ENCODE results near the gene TMEM30A. TPM values are rescaled to one million over a fixed set of nuclear protein-coding genes. Genes with fewer than 3 reads are reported as not detected.

The TMEM30A gene
- total RNA-seq, 2 experiments from 2014 or later, result 18.2 to 32.1 TPM

- H3K4me1 ChIP-seq (ENCODE audit: insufficient read depth, low read length, poor library complexity, severe bottlenecking), result peaks cover 19% of the 10 kb centered on the region
- no peaks in the 10 kb centered on the region for H3K9me2 ChIP-seq (ENCODE audit: insufficient read depth, low read length)
- BruUV-seq (replicated peaks), result no TSS peak
- H3K27ac ChIP-seq (ENCODE audit: low read depth, low read length, poor library complexity, severe bottlenecking), result peak overlapping the region; percentile 25
- no peaks in the 10 kb centered on the region for H4K20me1 ChIP-seq (ENCODE audit: insufficient read depth, low read length)
- H3K79me2 ChIP-seq (ENCODE audit: insufficient read depth, low read depth, low read length), result peaks cover 78% of the 10 kb centered on the region
- no peak overlapping the region for H2AFZ ChIP-seq (ENCODE audit: low read length)
- H3K36me3 ChIP-seq (ENCODE audit: insufficient read depth, low read length), result peaks cover 57% of the 10 kb centered on the region
- ChIA-PET POLR2A (interaction anchor here (2.4 to 5.5 kb wide), 2 partner anchors 10 to 11 kb away, joined by 9 to 36 read pairs; partner anchors contain the start of gene TMEM30A), CTCF (ENCODE audit: unreplicated experiment) (interaction anchor here (0.5 kb wide), 1 partner anchor 10 kb away, joined by 3 read pairs; no protein-coding TSS in a partner anchor)
- TF ChIP-seq EZH2phosphoT487 (IDR thresholded peaks at IDR 0.05; ENCODE audit: borderline replicate concordance, low read depth, low read length) (no peak), CTCF (conservative IDR thresholded peaks at IDR 0.05; ENCODE audit: low read length) (no peak)
- H3K9me3 ChIP-seq (ENCODE audit: low read length), result peaks cover 13% of the 10 kb centered on the region; the same call in 1 of the 2 replicates
- intact Hi-C loops (cut with micrococcal nuclease; ENCODE audit: unreplicated experiment), result no loop called here
- DNase-seq (ENCODE audit: low spot score), result peak; percentile 22
- peak overlapping the region; percentile 5; the same call in 1 of the 2 replicates for H3K4me2 ChIP-seq (ENCODE audit: low read length)
- H3K4me3 ChIP-seq (ENCODE audit: low read depth, low read length, poor library complexity, severe bottlenecking), result no peak overlapping the region
These were observed 11.6 kb downstream of the TMEM30A start for GRCh38 chr6:75273009-75273408.

- H3K4me2 ChIP-seq (ENCODE audit: low read length), result no peak overlapping the region
- H4K20me1 ChIP-seq (ENCODE audit: insufficient read depth, low read length), result 0 out of 2 replicates have a peak, but pooled peaks cover 6% of the 10 kb centered on the region
- H3K4me1 ChIP-seq (ENCODE audit: insufficient read depth, low read length, poor library complexity, severe bottlenecking), result peaks cover 19% of the 10 kb centered on the region
- ChIA-PET POLR2A (interaction anchor here (0.5 to 5.5 kb wide), 5 partner anchors 9 to 32 kb away, joined by 3 to 36 read pairs (median 5); partner anchors contain the start of genes COX7A2 and TMEM30A), CTCF (ENCODE audit: unreplicated experiment) (interaction anchor here (1.0 kb wide), 1 partner anchor 11 kb away, joined by 3 read pairs; no protein-coding TSS in a partner anchor)
- TF ChIP-seq EZH2phosphoT487 (IDR thresholded peaks at IDR 0.05; ENCODE audit: borderline replicate concordance, low read depth, low read length) (no peak), CTCF (conservative IDR thresholded peaks at IDR 0.05; ENCODE audit: low read length) (no peak)
- BruUV-seq (replicated peaks), result no TSS peak
- DNase-seq (ENCODE audit: low spot score), result no peak
- no peak overlapping the region for H2AFZ ChIP-seq (ENCODE audit: low read length)
- H3K9me3 ChIP-seq (ENCODE audit: low read length), result peaks cover 13% of the 10 kb centered on the region; the same call in 1 of the 2 replicates
- intact Hi-C loops (cut with micrococcal nuclease; ENCODE audit: unreplicated experiment), result no loop called here
- peaks cover 57% of the 10 kb centered on the region for H3K36me3 ChIP-seq (ENCODE audit: insufficient read depth, low read length)
- H3K9me2 ChIP-seq (ENCODE audit: insufficient read depth, low read length), result no peaks in the 10 kb centered on the region
- H3K4me3 ChIP-seq (ENCODE audit: low read depth, low read length, poor library complexity, severe bottlenecking), result no peak overlapping the region
- H3K79me2 ChIP-seq (ENCODE audit: insufficient read depth, low read depth, low read length), result peaks cover 73% of the 10 kb centered on the region
- peak overlapping the region; percentile 25 for H3K27ac ChIP-seq (ENCODE audit: low read depth, low read length, poor library complexity, severe bottlenecking)
These were observed 12.3 kb downstream of the TMEM30A start for GRCh38 chr6:75272145-75272840.

GRCh38 chr6:75268988-75269354 is 15.6 kb downstream of the TMEM30A start:
- TF ChIP-seq CTCF (conservative IDR thresholded peaks at IDR 0.05; ENCODE audit: low read length) (no peak), EZH2phosphoT487 (IDR thresholded peaks at IDR 0.05; ENCODE audit: borderline replicate concordance, low read depth, low read length) (no peak)

More at GRCh38 chr6:75268988-75269354, 15.6 kb downstream of the TMEM30A start:
- Histone ChIP-seq H3K9me3 (ENCODE audit: low read length) (peaks cover 13% of the 10 kb centered on the region; the same call in 1 of the 2 replicates), H2AFZ (ENCODE audit: low read length) (no peak overlapping the region), H4K20me1 (ENCODE audit: insufficient read depth, low read length) (0 out of 2 replicates have a peak, but pooled peaks cover 14% of the 10 kb centered on the region), H3K4me2 (ENCODE audit: low read length) (no peak overlapping the region), H3K9me2 (ENCODE audit: insufficient read depth, low read length) (no peaks in the 10 kb centered on the region), H3K4me1 (ENCODE audit: insufficient read depth, low read length, poor library complexity, severe bottlenecking) (peaks cover 14% of the 10 kb centered on the region), H3K36me3 (ENCODE audit: insufficient read depth, low read length) (peaks cover 53% of the 10 kb centered on the region), H3K27ac (ENCODE audit: low read depth, low read length, poor library complexity, severe bottlenecking) (no peak overlapping the region), H3K4me3 (ENCODE audit: low read depth, low read length, poor library complexity, severe bottlenecking) (no peak overlapping the region), H3K79me2 (ENCODE audit: insufficient read depth, low read depth, low read length) (peaks cover 66% of the 10 kb centered on the region)
- ChIA-PET POLR2A (interaction anchor here (0.7 to 5.5 kb wide), 2 partner anchors 15 to 660 kb away, joined by 3 to 36 read pairs; partner anchors contain the start of gene TMEM30A), CTCF (ENCODE audit: unreplicated experiment) (no interaction called here)
- intact Hi-C loops (cut with micrococcal nuclease; ENCODE audit: unreplicated experiment), result no loop called here
- no peak for DNase-seq (ENCODE audit: low spot score)
- BruUV-seq (replicated peaks), result no TSS peak

All from OCI-LY7 (cell line).